Measurements from ENCODE around the gene TMEM178B. TPM values are rescaled to one million over a fixed set of nuclear protein-coding genes. Genes with fewer than 3 reads are reported as not detected.
"Not testable (repeated sequence)": the region's sequence is repeated elsewhere in the genome, so short reads cannot be mapped to it uniquely, and the experiment has no call there.

TMEM178B gene
- polyA plus RNA-seq, 1 of the 3 experiments (the other 2 are of a cell fraction), result 0.20 TPM

DNA sequence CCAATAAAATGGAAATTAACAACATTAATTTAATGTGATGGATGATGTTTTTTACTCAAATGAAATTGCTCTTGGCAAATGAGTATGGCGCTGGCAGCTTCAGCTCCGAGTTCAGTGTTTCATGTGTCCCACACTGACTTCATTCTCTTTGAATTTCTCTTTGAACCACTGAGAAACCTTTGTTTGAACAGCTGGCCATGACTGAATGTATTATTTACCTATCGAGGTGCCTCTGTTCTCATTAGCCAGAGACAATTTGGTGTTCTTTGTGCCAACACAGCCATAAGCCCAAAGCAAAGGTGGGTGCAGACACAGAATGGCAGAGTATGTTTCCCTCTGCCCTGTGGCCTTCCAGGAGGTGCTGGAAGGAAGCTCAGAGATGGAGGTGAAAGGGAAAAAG is 42.1 kb downstream of the TMEM178B start:
- TF ChIP-seq MEF2A (IDR thresholded peaks at IDR 0.05; ENCODE audit: borderline replicate concordance, low read depth), result no peak
- no peak for TF ChIP-seq NRF1 (IDR thresholded peaks at IDR 0.05; ENCODE audit: low read depth, low read length)
- TF ChIP-seq, protein P1, sequence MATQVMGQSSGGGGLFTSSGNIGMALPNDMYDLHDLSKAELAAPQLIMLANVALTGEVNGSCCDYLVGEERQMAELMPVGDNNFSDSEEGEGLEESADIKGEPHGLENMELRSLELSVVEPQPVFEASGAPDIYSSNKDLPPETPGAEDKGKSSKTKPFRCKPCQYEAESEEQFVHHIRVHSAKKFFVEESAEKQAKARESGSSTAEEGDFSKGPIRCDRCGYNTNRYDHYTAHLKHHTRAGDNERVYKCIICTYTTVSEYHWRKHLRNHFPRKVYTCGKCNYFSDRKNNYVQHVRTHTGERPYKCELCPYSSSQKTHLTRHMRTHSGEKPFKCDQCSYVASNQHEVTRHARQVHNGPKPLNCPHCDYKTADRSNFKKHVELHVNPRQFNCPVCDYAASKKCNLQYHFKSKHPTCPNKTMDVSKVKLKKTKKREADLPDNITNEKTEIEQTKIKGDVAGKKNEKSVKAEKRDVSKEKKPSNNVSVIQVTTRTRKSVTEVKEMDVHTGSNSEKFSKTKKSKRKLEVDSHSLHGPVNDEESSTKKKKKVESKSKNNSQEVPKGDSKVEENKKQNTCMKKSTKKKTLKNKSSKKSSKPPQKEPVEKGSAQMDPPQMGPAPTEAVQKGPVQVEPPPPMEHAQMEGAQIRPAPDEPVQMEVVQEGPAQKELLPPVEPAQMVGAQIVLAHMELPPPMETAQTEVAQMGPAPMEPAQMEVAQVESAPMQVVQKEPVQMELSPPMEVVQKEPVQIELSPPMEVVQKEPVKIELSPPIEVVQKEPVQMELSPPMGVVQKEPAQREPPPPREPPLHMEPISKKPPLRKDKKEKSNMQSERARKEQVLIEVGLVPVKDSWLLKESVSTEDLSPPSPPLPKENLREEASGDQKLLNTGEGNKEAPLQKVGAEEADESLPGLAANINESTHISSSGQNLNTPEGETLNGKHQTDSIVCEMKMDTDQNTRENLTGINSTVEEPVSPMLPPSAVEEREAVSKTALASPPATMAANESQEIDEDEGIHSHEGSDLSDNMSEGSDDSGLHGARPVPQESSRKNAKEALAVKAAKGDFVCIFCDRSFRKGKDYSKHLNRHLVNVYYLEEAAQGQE (IDR thresholded peaks at IDR 0.05; ENCODE audit: low read depth, low read length), result no peak
- no peak for TF ChIP-seq GABPA (IDR thresholded peaks at IDR 0.05; ENCODE audit: low read depth)
- TF ChIP-seq TAF1 (IDR thresholded peaks at IDR 0.05; ENCODE audit: borderline replicate concordance, low read depth, low read length), result no peak
- no peak for TF ChIP-seq FOXJ3 (CRISPR knock-in tag; IDR thresholded peaks at IDR 0.05)
- TF ChIP-seq CHD2 (IDR thresholded peaks at IDR 0.05; ENCODE audit: low read length, partially characterized antibody), result no peak
- TF ChIP-seq, protein P2, sequence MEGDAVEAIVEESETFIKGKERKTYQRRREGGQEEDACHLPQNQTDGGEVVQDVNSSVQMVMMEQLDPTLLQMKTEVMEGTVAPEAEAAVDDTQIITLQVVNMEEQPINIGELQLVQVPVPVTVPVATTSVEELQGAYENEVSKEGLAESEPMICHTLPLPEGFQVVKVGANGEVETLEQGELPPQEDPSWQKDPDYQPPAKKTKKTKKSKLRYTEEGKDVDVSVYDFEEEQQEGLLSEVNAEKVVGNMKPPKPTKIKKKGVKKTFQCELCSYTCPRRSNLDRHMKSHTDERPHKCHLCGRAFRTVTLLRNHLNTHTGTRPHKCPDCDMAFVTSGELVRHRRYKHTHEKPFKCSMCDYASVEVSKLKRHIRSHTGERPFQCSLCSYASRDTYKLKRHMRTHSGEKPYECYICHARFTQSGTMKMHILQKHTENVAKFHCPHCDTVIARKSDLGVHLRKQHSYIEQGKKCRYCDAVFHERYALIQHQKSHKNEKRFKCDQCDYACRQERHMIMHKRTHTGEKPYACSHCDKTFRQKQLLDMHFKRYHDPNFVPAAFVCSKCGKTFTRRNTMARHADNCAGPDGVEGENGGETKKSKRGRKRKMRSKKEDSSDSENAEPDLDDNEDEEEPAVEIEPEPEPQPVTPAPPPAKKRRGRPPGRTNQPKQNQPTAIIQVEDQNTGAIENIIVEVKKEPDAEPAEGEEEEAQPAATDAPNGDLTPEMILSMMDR (IDR thresholded peaks at IDR 0.05), result no peak
- TF ChIP-seq FOSL2 (IDR thresholded peaks at IDR 0.05; ENCODE audit: borderline replicate concordance, low read depth), result no peak
- CTCF ChIA-PET, result interaction anchor here (1.4 kb wide), 1 partner anchor 46 kb away, joined by 4 read pairs; no protein-coding TSS in a partner anchor
- no peaks in the 10 kb centered on the region for H3K36me3 ChIP-seq (replicated peaks in 1 of 2; ENCODE audit: control insufficient read depth in 1 of 2, insufficient read depth in 2 of 2, low read length in 1 of 2)
- no peak overlapping the region for H2AFZ ChIP-seq (ENCODE audit: low read depth)
- no peak overlapping the region for H3K4me3 ChIP-seq (ENCODE audit: low read depth in 2 of 2, low read length in 1 of 2)
- H3K27me3 ChIP-seq (ENCODE audit: insufficient read depth), result no peaks in the 10 kb centered on the region
- H3K79me2 ChIP-seq (ENCODE audit: insufficient read depth), result no peaks in the 10 kb centered on the region
- no peaks in the 10 kb centered on the region for H4K20me1 ChIP-seq (ENCODE audit: insufficient read depth)
- no peak for DNase-seq
- H3K9me3 ChIP-seq, result no peaks in the 10 kb centered on the region
- peaks cover 0 to 24% of the 10 kb centered on the region in 2 experiments; a peak in 2 of 4 replicates for H3K4me1 ChIP-seq (ENCODE audit: control insufficient read depth in 1 of 2, insufficient read depth in 2 of 2, low read depth in 1 of 2, low read length in 1 of 2)
- no peaks in the 10 kb centered on the region for H3F3A ChIP-seq (replicated peaks; ENCODE audit: insufficient read depth)
- POLR2A ChIA-PET, result no interaction called here
- no peak overlapping the region for H3K4me2 ChIP-seq
- 24% methylated on average over 3 of the region's 3 CpGs for WGBS (ENCODE audit: low lambda C conversion rate)
- H3K9ac ChIP-seq, result no peak overlapping the region
- H3K27ac ChIP-seq (ENCODE audit: low read depth in 2 of 2, low read length in 1 of 2), result no peak overlapping the region
- H3K9me2 ChIP-seq, result no peaks in the 10 kb centered on the region

DNA sequence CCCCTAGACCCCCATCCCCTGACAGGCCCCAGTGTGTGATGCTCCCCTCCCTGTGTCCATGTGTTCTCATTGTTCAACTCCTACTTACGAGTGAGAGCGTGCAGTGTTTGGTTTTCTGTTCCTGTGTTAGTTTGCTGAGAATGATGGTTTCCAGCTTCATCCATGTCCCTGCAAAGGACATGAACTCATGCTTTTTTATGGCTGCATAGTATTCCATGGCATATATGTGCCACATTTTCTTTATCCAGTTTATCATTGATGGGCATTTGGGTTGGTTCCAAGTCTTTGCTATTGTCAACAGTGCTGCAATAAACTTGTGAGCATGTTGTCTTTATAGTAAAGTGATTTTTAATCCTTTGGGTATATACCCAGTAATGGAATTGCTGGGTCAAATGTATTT is 42.8 kb downstream of the TMEM178B start:
- H3K4me3 ChIP-seq (ENCODE audit: low read depth in 2 of 2, low read length in 1 of 2); DNase-seq; H3K9me2 ChIP-seq; H3F3A ChIP-seq (replicated peaks; ENCODE audit: insufficient read depth); H3K27me3 ChIP-seq (ENCODE audit: insufficient read depth); H3K27ac ChIP-seq (ENCODE audit: low read depth in 2 of 2, low read length in 1 of 2); H3K9ac ChIP-seq; H3K36me3 ChIP-seq (replicated peaks in 1 of 2; ENCODE audit: control insufficient read depth in 1 of 2, insufficient read depth in 2 of 2, low read length in 1 of 2); H2AFZ ChIP-seq (ENCODE audit: low read depth); H3K9me3 ChIP-seq; POLR2A ChIA-PET; H3K79me2 ChIP-seq (ENCODE audit: insufficient read depth); H3K4me2 ChIP-seq; H4K20me1 ChIP-seq (ENCODE audit: insufficient read depth); CTCF ChIA-PET: not testable (repeated sequence)
- peaks cover 0 to 24% of the 10 kb centered on the region in 2 experiments; a peak in 2 of 4 replicates for H3K4me1 ChIP-seq (ENCODE audit: control insufficient read depth in 1 of 2, insufficient read depth in 2 of 2, low read depth in 1 of 2, low read length in 1 of 2)
- WGBS (ENCODE audit: low lambda C conversion rate), result 51% methylated on average over 2 of the region's 2 CpGs

Measured in SK-N-SH (cell line).